ENCODE measurements around the gene ASPHD1.
"Not testable (repeated sequence)": the region's sequence is repeated elsewhere in the genome, so short reads cannot be mapped to it uniquely, and the experiment has no call there.

ASPHD1 gene

DNA sequence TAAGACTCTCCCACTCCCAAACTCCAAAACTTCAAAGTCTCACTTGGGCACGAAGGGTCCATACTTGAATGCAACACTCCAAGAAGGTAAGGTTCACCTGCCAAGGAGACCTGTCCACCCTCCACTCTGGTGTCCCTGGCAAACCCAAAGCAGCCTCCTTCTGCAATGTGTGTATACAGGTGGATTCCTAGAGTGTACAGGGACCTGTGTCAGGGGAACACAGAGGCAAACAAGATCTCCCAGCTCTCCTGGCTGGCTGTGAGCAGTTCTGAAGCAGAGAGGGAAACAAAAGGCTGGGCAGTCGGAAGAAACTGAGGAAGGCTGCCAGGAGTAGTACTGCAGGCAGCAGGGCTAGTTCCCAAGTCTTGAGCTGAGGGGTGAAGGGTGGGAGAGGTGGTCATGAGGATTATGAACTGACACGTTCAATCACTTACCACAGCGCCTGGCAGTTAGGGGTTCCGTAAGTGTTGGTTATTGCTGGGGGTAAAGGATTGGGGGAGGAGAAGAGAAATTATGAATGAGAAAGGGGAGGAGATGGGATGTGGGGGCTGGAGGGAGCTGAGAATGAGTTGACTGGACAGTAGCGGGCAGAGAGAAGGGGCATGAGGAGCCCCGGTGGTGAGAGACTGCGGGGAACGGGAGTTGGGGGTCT is 24.9 kb downstream of the ASPHD1 start:
- FAIRE-seq (no peak), DNase-seq (ENCODE audit: insufficient read length, low spot score) (no peak)
- TF ChIP-seq, protein P1, sequence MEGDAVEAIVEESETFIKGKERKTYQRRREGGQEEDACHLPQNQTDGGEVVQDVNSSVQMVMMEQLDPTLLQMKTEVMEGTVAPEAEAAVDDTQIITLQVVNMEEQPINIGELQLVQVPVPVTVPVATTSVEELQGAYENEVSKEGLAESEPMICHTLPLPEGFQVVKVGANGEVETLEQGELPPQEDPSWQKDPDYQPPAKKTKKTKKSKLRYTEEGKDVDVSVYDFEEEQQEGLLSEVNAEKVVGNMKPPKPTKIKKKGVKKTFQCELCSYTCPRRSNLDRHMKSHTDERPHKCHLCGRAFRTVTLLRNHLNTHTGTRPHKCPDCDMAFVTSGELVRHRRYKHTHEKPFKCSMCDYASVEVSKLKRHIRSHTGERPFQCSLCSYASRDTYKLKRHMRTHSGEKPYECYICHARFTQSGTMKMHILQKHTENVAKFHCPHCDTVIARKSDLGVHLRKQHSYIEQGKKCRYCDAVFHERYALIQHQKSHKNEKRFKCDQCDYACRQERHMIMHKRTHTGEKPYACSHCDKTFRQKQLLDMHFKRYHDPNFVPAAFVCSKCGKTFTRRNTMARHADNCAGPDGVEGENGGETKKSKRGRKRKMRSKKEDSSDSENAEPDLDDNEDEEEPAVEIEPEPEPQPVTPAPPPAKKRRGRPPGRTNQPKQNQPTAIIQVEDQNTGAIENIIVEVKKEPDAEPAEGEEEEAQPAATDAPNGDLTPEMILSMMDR (IDR thresholded peaks at IDR 0.05; ENCODE audit: insufficient read depth, missing control alignments): no peak

DNA sequence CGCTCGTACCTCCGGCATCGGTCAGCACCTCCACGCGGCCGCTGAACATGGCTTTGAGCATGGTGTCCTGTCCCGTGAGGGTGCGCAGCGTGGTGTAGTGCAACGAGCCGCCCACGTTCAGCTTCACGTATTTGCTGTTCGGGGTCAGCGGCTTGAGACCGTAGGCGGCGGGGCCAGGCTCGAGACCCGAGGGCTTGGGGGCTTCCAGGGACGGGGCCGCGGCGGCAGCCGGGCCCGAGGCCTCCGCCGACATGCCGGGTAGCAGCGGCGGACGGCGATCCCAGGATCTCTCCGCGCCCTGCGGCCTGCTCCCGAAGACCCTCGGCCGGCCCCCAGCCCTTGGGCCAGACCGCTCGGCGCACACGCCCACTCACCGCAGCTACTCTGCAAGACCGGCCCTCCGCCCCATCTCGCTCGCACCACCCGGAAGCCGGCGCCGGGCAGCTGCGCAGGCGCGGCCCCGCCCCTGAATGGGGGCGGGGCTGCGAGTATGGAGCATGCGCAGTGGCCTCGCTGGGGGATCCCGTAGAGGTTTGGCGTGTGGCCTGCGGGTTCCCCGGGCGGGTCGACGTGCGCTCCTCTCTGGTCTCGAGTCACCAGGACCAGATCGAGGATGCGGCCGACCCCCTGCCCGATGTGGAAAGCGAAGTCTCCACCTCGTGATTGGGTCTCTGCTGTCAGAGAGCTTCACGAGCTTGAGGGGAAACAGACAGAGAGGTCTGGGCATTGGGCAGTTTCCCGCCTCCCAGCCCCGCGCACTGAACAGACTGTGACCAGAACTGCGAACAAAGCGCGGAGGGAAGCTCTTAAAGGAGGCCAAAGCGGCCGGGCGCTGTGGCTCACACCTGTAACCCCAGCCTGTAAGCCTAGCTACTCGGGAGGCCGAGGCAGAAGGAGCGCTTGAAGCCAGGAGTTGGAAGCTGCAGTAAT is 25.8 kb downstream of the ASPHD1 start, which contains the start of gene KCTD13:
Gene KCTD13 (minus strand): TSS at position 446 of the 930 bp plus-strand sequence. CDS start 193 bp downstream, at position 253.
- FAIRE-seq (no peak), DNase-seq (ENCODE audit: insufficient read length, low spot score) (peak; percentile 95)
- TF ChIP-seq, protein P1 (IDR thresholded peaks at IDR 0.05; ENCODE audit: insufficient read depth, missing control alignments): no peak

DNA sequence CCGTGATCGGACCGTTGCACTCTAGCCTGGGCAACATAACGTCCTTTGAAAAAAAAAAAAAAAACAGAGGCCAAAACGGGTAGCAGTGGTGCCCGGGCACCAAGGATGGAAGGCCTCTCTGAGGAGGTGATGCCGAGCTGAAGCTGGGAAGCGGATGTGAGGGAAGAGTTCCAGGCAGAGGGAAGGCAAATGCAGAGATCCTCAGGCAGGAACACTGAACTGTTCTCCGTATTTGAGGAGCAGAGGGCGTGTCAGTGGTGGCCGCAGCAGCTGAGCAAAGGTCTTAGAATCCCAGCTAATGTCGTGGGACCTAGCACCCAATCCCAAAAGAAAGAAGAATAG is 26.4 kb downstream of the ASPHD1 start:
- TF ChIP-seq, protein P1 (IDR thresholded peaks at IDR 0.05; ENCODE audit: insufficient read depth, missing control alignments): no peak
- FAIRE-seq (no peak), DNase-seq (ENCODE audit: insufficient read length, low spot score) (no peak)

DNA sequence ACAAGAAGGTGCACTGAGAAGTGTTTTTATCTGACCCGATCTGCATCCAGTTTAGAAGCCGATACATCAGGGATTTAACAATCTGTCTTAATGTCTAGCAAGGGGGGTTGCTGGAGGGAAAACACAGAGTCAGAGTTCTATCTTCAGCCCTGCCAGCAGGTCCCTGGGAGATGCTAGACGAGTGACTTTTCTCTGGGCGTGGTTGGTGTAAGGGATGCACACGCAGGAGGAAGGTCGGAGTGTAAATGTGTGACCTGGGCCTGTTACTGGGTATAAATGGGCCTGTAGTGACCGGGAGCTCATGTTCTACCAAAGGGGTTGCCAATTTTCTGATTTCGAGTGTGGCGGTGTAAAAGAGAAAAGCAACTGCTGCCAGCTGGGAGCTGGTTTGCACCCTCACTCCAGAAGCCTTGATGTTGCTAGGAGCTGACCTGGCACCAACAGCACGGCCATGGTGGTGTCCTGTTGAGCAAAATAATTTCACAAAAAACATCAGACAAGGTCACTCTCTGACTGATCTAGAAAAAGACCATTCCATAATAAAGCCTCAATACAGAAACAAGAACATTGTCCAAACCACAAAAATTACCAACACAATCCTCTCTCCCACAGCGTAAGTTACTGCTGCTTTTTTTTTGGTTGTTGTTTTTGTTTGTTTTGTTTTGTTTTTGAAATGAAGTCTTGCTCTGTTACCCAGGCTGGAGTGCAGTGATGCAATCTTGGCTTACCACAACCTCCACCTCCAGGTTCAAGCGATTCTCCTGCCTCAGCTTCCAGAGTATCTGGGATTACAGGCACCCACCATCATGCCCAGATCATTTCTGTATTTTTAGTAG is 27.0 kb downstream of the ASPHD1 start:
- TF ChIP-seq, protein P1 (IDR thresholded peaks at IDR 0.05; ENCODE audit: insufficient read depth, missing control alignments): no peak
- DNase-seq (ENCODE audit: insufficient read length, low spot score) (no peak), FAIRE-seq (no peak)

DNA sequence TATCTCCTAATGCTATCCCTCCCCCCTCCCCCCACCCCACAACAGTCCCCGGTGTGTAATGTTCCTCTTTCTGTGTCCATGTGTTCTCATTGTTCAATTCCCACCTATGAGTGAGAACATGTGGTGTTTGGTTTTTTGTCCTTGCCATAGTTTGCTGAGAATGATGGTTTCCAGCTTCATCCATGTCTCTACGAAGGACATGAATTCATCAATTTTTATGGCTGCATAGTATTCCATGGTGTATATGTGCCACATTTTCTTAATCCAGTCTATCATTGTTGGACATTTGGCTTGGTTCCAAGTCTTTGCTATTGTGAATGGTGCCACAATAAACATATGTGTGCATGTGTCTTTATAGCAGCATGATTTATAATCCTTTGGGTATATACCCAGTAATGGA is 31.5 kb downstream of the ASPHD1 start:
- not testable (repeated sequence) for DNase-seq (ENCODE audit: insufficient read length, low spot score); FAIRE-seq

DNA sequence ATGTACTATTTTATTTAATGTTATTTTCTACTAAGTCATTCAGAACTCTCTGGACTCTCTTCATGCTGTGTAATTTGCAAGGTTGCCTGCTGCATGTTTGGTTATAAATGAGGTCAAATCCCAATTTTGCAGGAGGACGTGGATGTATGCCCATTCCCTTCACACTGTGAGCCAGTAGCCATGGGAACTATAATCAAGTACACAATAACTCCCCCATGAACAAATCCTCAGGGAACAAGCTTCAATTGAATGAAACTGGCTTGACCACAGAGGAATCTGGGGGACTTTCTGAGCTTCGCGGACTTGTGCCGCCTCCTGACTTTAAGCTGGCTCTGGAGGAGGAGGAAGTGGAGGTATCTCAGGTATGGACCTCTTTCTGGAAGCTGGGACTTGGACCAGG is 40.4 kb downstream of the ASPHD1 start:
- FAIRE-seq: no peak
- DNase-seq (ENCODE audit: insufficient read length, low spot score): no peak
- TF ChIP-seq, protein P1 (IDR thresholded peaks at IDR 0.05; ENCODE audit: insufficient read depth, missing control alignments): no peak
